ENCODE data around the gene ZNF280B.

The ZNF280B gene

DNA sequence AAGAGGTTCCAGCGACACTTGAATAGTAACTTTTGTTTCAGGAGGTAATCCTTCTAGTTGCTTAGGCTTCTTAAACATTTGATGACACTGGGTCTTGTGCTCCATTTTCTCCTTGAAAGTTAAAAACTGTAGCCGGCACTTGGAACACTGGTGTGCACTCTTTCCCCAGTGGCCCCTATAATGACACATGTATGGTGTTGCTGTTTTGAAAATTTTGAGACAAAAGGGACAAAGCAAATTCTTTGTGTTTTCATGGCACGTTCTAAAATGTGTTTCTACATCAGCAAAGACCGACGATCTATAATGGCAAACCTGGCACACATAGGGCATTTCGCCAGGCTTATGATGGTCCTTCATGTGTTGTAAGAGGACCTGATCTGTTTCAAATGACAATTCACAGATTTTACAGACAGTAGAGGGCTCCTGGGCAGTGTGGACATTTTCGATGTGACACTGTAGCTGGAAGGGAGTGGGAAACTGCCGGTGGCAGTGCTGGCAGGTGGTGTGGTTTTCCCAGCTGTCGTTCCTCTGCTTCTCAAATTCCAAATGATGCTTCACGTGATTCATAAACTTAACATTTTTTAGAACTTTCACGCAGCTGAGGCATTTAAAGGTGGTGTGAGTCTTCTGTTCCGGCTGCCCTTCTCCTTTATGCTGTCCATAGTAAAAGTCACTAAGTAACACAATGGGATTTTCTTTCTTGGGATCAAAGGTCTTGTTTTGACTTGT lies 20.5 kb downstream of the ZNF280B start:
- no peak overlapping the region for H3K27ac ChIP-seq
- H3K4me3 ChIP-seq (IDR thresholded peaks at IDR 0.05; ENCODE audit: insufficient read depth, low read depth, low read length): no peak overlapping the region
- no peaks in the 10 kb centered on the region for H3K27me3 ChIP-seq (ENCODE audit: insufficient read depth, low read depth)
- no peak overlapping the region for H3K4me2 ChIP-seq
- H3K36me3 ChIP-seq (ENCODE audit: insufficient read depth): peaks cover 7% of the 10 kb centered on the region; the same call in 1 of the 2 replicates
- H3K9ac ChIP-seq: no peak overlapping the region
- no peaks in the 10 kb centered on the region for H3K4me1 ChIP-seq (ENCODE audit: low read depth, poor library complexity, severe bottlenecking)
- H3K79me2 ChIP-seq (ENCODE audit: insufficient read depth, low read depth): no peaks in the 10 kb centered on the region
- H4K20me1 ChIP-seq (ENCODE audit: insufficient read depth): no peaks in the 10 kb centered on the region
- TF ChIP-seq, protein P1, sequence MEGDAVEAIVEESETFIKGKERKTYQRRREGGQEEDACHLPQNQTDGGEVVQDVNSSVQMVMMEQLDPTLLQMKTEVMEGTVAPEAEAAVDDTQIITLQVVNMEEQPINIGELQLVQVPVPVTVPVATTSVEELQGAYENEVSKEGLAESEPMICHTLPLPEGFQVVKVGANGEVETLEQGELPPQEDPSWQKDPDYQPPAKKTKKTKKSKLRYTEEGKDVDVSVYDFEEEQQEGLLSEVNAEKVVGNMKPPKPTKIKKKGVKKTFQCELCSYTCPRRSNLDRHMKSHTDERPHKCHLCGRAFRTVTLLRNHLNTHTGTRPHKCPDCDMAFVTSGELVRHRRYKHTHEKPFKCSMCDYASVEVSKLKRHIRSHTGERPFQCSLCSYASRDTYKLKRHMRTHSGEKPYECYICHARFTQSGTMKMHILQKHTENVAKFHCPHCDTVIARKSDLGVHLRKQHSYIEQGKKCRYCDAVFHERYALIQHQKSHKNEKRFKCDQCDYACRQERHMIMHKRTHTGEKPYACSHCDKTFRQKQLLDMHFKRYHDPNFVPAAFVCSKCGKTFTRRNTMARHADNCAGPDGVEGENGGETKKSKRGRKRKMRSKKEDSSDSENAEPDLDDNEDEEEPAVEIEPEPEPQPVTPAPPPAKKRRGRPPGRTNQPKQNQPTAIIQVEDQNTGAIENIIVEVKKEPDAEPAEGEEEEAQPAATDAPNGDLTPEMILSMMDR (conservative IDR thresholded peaks at IDR 0.05; ENCODE audit: low read depth, low read length): no peak
- no peak overlapping the region for H2AFZ ChIP-seq (ENCODE audit: low read depth)

GRCh38 chr22:22487059-22487458 lies 21.5 kb downstream of the ZNF280B start:
- no peaks in the 10 kb centered on the region for H3K4me1 ChIP-seq (ENCODE audit: low read depth, poor library complexity, severe bottlenecking)
- no peak overlapping the region for H2AFZ ChIP-seq (ENCODE audit: low read depth)
- H3K4me3 ChIP-seq (IDR thresholded peaks at IDR 0.05; ENCODE audit: insufficient read depth, low read depth, low read length): no peak overlapping the region
- no peak overlapping the region for H3K27ac ChIP-seq
- H3K79me2 ChIP-seq (ENCODE audit: insufficient read depth, low read depth): no peaks in the 10 kb centered on the region
- H3K36me3 ChIP-seq (ENCODE audit: insufficient read depth): peaks cover 7% of the 10 kb centered on the region; the same call in 1 of the 2 replicates
- H3K27me3 ChIP-seq (ENCODE audit: insufficient read depth, low read depth): no peaks in the 10 kb centered on the region
- TF ChIP-seq, protein P1 (conservative IDR thresholded peaks at IDR 0.05; ENCODE audit: low read depth, low read length): no peak
- H4K20me1 ChIP-seq (ENCODE audit: insufficient read depth): no peaks in the 10 kb centered on the region
- H3K9ac ChIP-seq: no peak overlapping the region
- no peak overlapping the region for H3K4me2 ChIP-seq

- H3K4me2 ChIP-seq: no peak overlapping the region
- H3K4me1 ChIP-seq (ENCODE audit: low read depth, poor library complexity, severe bottlenecking): no peaks in the 10 kb centered on the region
- no peak overlapping the region for H3K4me3 ChIP-seq (IDR thresholded peaks at IDR 0.05; ENCODE audit: insufficient read depth, low read depth, low read length)
- no peaks in the 10 kb centered on the region for H3K27me3 ChIP-seq (ENCODE audit: insufficient read depth, low read depth)
- no peak overlapping the region for H2AFZ ChIP-seq (ENCODE audit: low read depth)
- H3K79me2 ChIP-seq (ENCODE audit: insufficient read depth, low read depth): no peaks in the 10 kb centered on the region
- peaks cover 7% of the 10 kb centered on the region; the same call in 1 of the 2 replicates for H3K36me3 ChIP-seq (ENCODE audit: insufficient read depth)
- no peak overlapping the region for H3K27ac ChIP-seq
- H3K9ac ChIP-seq: no peak overlapping the region
- TF ChIP-seq, protein P1 (conservative IDR thresholded peaks at IDR 0.05; ENCODE audit: low read depth, low read length): no peak
- no peaks in the 10 kb centered on the region for H4K20me1 ChIP-seq (ENCODE audit: insufficient read depth)
Observed at GRCh38 chr22:22486132-22486899, 22.2 kb downstream of the ZNF280B start.

DNA sequence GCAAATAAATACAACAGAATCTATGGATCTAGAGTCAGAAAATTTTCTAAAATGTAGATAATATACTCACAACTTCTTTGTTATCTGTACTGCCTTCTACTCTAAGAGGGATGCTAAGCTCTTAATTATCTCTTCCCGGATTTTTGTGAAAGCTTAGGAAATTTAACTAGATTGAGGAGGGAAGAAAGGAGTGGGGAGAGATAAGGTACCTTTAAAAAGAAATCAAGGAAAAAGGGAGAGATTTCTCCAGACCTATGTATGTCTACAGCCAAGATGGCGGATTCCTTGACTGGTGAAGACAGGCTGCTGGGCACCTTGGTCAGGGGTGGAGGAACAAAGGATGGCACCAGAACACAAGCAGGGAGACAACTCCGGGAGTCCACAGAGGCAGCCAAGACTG lies 23.0 kb downstream of the ZNF280B start:
- Histone ChIP-seq H3K9ac (no peak overlapping the region), H4K20me1 (ENCODE audit: insufficient read depth) (no peaks in the 10 kb centered on the region), H3K27ac (no peak overlapping the region), H3K27me3 (ENCODE audit: insufficient read depth, low read depth) (no peaks in the 10 kb centered on the region), H3K4me2 (no peak overlapping the region), H3K36me3 (ENCODE audit: insufficient read depth) (peaks cover 7% of the 10 kb centered on the region; the same call in 1 of the 2 replicates), H3K79me2 (ENCODE audit: insufficient read depth, low read depth) (no peaks in the 10 kb centered on the region), H2AFZ (ENCODE audit: low read depth) (no peak overlapping the region), H3K4me1 (ENCODE audit: low read depth, poor library complexity, severe bottlenecking) (no peaks in the 10 kb centered on the region), H3K4me3 (IDR thresholded peaks at IDR 0.05; ENCODE audit: insufficient read depth, low read depth, low read length) (no peak overlapping the region)
- TF ChIP-seq, protein P1 (conservative IDR thresholded peaks at IDR 0.05; ENCODE audit: low read depth, low read length): no peak

Measured in KMS-11 (cell line).